Measurements from ENCODE around the gene AGAP2.

GRCh38 chr12:57743769-57744168 is 5.2 kb upstream of the AGAP2 start:
- TF ChIP-seq POLR2A (IDR thresholded peaks at IDR 0.05) = no peak
- TF ChIP-seq CTCF (IDR thresholded peaks at IDR 0.05) = no peak
